ENCODE data around the gene TMCO6.

- TF ChIP-seq ISL1 (CRISPR knock-in tag; IDR thresholded peaks at IDR 0.05) (peak; percentile 78), ZNF70 (CRISPR knock-in tag; IDR thresholded peaks at IDR 0.05) (no peak), TCF4 (CRISPR knock-in tag; IDR thresholded peaks at IDR 0.05; ENCODE audit: borderline replicate concordance) (no peak), PATZ1 (CRISPR knock-in tag; IDR thresholded peaks at IDR 0.05; ENCODE audit: borderline replicate concordance) (no peak), ZFP3 (CRISPR knock-in tag; IDR thresholded peaks at IDR 0.05) (no peak), RARB (CRISPR knock-in tag; IDR thresholded peaks at IDR 0.05) (no peak), ARNTL (CRISPR knock-in tag; IDR thresholded peaks at IDR 0.05; ENCODE audit: borderline replicate concordance, low read depth) (no peak), ZFP30 (CRISPR knock-in tag; IDR thresholded peaks at IDR 0.05) (no peak), TSHZ2 (CRISPR knock-in tag; IDR thresholded peaks at IDR 0.05) (no peak)
Observed at GRCh38 chr5:140607031-140607430, 32.2 kb upstream of the TMCO6 start.
